DND-41 (cell line): Measurements from ENCODE around the gene DNAJC3.
"Not testable (repeated sequence)": the region's sequence is repeated elsewhere in the genome, so short reads cannot be mapped to it uniquely, and the experiment has no call there.

Experiments used
- CTCF ChIP-seq: IDR thresholded peaks from 2 replicates; pipeline ENCODE4 v1.5.1; 2012; ENCODE audit warnings: borderline replicate concordance, low read length, moderate library complexity, mild to moderate bottlenecking; ENCODE audit not compliant: poor library complexity, severe bottlenecking; ENCODE audit errors: extremely low read depth
- EZH2 ChIP-seq: IDR thresholded peaks from 3 replicates; pipeline ENCODE4 v1.6.1; 2012; ENCODE audit warnings: borderline replicate concordance, low read depth, mild to moderate bottlenecking, moderate library complexity, low read length, inconsistent platforms; ENCODE audit not compliant: severe bottlenecking

DNA sequence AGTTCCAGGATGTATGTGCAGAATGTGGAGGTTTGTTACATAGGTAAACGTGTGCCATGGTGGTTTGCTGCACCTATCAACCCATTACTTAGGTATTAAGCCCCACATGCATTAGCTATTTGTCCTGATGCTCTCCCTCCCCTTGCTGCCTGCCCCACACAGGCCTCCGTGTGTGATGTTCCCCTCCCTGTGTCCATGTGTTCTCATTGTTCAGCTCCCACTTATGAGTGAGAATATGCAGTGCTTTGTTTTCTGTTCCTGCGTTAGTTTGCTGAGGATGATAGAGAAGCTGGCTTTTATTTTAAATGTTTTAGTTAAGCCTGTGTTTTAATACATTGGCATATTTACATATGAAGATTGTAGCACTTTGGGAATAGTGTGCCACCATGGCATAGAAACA is 85.7 kb downstream of the DNAJC3 start:
- not testable (repeated sequence) for TF ChIP-seq CTCF, EZH2
